GM12875 (cell line): ENCODE data around the gene CHAT.

Experiments used
- H3K4me3 ChIP-seq: one replicate; pipeline ENCODE4 v1.5.1; 2011; ENCODE audit warnings: low read depth, low read length, control low read depth
- TF ChIP-seq, protein P1 (sequence below): IDR thresholded peaks from 2 replicates; pipeline ENCODE4 v1.5.1; 2011; ENCODE audit warnings: low read depth, mild to moderate bottlenecking, control low read depth, inconsistent platforms, low read length, moderate library complexity, borderline replicate concordance; ENCODE audit not compliant: insufficient read depth

The CHAT gene

GRCh38 chr10:49649294-49649693 is 35.5 kb downstream of the CHAT start:
- no peak overlapping the region for H3K4me3 ChIP-seq
- TF ChIP-seq, protein P1, sequence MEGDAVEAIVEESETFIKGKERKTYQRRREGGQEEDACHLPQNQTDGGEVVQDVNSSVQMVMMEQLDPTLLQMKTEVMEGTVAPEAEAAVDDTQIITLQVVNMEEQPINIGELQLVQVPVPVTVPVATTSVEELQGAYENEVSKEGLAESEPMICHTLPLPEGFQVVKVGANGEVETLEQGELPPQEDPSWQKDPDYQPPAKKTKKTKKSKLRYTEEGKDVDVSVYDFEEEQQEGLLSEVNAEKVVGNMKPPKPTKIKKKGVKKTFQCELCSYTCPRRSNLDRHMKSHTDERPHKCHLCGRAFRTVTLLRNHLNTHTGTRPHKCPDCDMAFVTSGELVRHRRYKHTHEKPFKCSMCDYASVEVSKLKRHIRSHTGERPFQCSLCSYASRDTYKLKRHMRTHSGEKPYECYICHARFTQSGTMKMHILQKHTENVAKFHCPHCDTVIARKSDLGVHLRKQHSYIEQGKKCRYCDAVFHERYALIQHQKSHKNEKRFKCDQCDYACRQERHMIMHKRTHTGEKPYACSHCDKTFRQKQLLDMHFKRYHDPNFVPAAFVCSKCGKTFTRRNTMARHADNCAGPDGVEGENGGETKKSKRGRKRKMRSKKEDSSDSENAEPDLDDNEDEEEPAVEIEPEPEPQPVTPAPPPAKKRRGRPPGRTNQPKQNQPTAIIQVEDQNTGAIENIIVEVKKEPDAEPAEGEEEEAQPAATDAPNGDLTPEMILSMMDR: no peak

DNA sequence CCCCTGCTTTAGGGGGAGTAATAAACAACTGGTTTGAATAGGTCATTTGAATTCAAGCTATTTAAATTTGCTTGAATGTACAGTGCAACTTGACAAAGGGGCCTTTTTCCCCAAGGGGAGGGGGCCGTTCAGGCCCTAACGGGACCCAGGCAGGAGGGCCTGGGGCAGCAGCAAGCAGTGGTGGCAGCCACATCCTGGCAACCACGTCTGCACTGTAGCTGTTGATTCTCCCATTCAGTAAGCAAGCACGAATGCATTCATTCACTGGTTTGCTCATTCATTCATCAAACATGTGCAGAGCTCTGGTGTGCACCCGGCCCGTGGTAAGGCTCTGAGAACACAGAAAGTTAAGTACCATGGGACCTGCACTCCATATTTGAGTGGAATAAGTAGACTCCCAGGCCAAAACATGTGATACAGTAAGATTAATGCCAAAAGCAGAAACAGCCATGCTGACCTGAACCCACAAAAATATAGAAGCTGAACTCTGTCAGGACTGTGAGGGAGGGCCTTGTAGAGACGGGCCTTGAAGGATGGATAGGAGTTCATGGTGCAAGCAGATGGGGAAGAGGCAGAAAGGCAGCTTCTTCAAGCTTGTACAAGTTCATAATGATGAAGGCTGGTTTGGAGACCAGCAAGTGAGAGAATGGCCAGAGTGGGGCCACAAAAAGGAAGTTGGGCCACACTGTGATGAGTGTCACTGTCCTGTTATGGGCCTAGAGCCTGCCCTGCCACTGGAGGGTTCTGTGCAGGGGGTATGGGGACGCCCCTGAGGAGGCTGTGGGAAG is 36.3 kb downstream of the CHAT start:
- TF ChIP-seq, protein P1: no peak
- no peak overlapping the region for H3K4me3 ChIP-seq

GRCh38 chr10:49650724-49651034 is 36.8 kb downstream of the CHAT start:
- TF ChIP-seq, protein P1: no peak
- H3K4me3 ChIP-seq: no peak overlapping the region

GRCh38 chr10:49651039-49651835 is 37.4 kb downstream of the CHAT start:
- no peak overlapping the region for H3K4me3 ChIP-seq
- TF ChIP-seq, protein P1: no peak

GRCh38 chr10:49651917-49652316 is 38.1 kb downstream of the CHAT start:
- no peak overlapping the region for H3K4me3 ChIP-seq
- TF ChIP-seq, protein P1: no peak

- H3K4me3 ChIP-seq: no peak overlapping the region
Observed at GRCh38 chr10:49652421-49653272, 38.8 kb downstream of the CHAT start.

More at GRCh38 chr10:49652421-49653272, 38.8 kb downstream of the CHAT start:
- TF ChIP-seq, protein P1: no peak
